ENCODE results near the gene GPR150.

DNA sequence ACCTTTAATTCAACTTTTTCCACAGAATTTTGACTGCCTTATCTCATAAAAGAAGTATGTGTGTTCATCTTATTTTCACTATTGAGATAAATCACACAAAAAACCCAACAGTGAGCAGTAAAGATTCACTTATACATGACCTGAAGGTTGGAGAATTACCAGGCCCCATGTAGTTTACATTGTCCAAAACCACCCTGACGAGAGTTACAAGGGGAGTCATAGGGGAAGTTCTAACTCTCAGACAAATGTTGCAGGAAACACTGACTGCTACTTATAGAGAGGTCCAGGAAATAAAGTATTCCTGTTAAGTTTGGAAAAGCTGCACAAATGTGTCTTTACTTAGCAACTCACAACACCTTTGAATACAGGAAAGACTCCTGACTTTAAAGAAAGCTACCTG is 48.8 kb downstream of the GPR150 start:
- TF ChIP-seq SIN3A (IDR thresholded peaks at IDR 0.05; ENCODE audit: borderline replicate concordance, insufficient read depth, low read length) (no peak), POLR2AphosphoS5 (IDR thresholded peaks at IDR 0.05; ENCODE audit: low read depth, low read length) (no peak), TAF1 (IDR thresholded peaks at IDR 0.05; ENCODE audit: borderline replicate concordance, insufficient read depth, low read length) (no peak), FOXP2 (optimal IDR thresholded peaks at IDR 0.05; ENCODE audit: borderline replicate concordance, extremely low read depth, extremely low read length, insufficient read depth) (no peak)
- TF ChIP-seq, protein P1, sequence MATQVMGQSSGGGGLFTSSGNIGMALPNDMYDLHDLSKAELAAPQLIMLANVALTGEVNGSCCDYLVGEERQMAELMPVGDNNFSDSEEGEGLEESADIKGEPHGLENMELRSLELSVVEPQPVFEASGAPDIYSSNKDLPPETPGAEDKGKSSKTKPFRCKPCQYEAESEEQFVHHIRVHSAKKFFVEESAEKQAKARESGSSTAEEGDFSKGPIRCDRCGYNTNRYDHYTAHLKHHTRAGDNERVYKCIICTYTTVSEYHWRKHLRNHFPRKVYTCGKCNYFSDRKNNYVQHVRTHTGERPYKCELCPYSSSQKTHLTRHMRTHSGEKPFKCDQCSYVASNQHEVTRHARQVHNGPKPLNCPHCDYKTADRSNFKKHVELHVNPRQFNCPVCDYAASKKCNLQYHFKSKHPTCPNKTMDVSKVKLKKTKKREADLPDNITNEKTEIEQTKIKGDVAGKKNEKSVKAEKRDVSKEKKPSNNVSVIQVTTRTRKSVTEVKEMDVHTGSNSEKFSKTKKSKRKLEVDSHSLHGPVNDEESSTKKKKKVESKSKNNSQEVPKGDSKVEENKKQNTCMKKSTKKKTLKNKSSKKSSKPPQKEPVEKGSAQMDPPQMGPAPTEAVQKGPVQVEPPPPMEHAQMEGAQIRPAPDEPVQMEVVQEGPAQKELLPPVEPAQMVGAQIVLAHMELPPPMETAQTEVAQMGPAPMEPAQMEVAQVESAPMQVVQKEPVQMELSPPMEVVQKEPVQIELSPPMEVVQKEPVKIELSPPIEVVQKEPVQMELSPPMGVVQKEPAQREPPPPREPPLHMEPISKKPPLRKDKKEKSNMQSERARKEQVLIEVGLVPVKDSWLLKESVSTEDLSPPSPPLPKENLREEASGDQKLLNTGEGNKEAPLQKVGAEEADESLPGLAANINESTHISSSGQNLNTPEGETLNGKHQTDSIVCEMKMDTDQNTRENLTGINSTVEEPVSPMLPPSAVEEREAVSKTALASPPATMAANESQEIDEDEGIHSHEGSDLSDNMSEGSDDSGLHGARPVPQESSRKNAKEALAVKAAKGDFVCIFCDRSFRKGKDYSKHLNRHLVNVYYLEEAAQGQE (IDR thresholded peaks at IDR 0.05; ENCODE audit: insufficient read depth in 1 of 2, low read depth in 2 of 2, low read length in 2 of 2) = no peak

All from PFSK-1 (cell line).